B cell (primary cell): Measurements from ENCODE around the gene STRBP. TPM values are rescaled to one million over a fixed set of nuclear protein-coding genes. Genes with fewer than 3 reads are reported as not detected.
A peak's percentile ranks its signal among the peaks of the same experiment; 100 is the strongest.

Experiments used
- ATAC-seq: fragments of 200-7000 bp; cut with Tn5 transposase; one replicate; pipeline ENCODE4 v1.10.0; 2021; ENCODE audit warnings: low read depth, mild to moderate bottlenecking, moderate number of reproducible peaks, moderate library complexity
- CTCF ChIA-PET: fragments of 350-600 bp; sonication (Branson Sonifier 250); formaldehyde crosslinking; loops from one replicate; lab custom pipeline; 2021; ENCODE audit warnings: antibody characterized with exemption, inconsistent platforms; lab: Charles Lee
- POLR2A ChIA-PET: fragments of 350-600 bp; sonication (Branson Sonifier 250); formaldehyde crosslinking; loops from one replicate; lab custom pipeline; 2021; ENCODE audit warnings: antibody characterized with exemption; lab: Charles Lee
- DNase-seq: peaks from one replicate; pipeline ENCODE4 v3.0.0; 2013
- H2AFZ ChIP-seq: 2 replicates; pipeline ENCODE4 v1.6.1; 2012; ENCODE audit warnings: mild to moderate bottlenecking, low read depth, low read length; ENCODE audit not compliant: insufficient read depth, poor library complexity, severe bottlenecking
- H3K27ac ChIP-seq, 2 donors: 1 replicate in 1 of 2; 2 replicates in 1 of 2; pipeline ENCODE4 v1.5.1; 2012 to 2013; ENCODE audit warnings: low read length in 2 of 2, mild to moderate bottlenecking in 2 of 2, moderate library complexity in 1 of 2
- H3K27me3 ChIP-seq, 4 experiments: fragments of 200-600 bp in 1 of 4; sonication (generic) in 1 of 4; replicated peaks in 1 of 4; 1 replicate in 2 of 4; 2 replicates in 2 of 4; pipeline versions ENCODE4 v1.6.1 to v1.7.0; 2013 to 2016; ENCODE audit warnings: low read length in 3 of 4, mild to moderate bottlenecking in 2 of 4, mixed read lengths in 1 of 4, moderate library complexity in 1 of 4; ENCODE audit not compliant: insufficient read depth in 4 of 4, control insufficient read depth in 3 of 4; ENCODE audit errors: control extremely low read depth in 1 of 4
- H3K36me3 ChIP-seq, 2 experiments: replicated peaks in 1 of 2; 1 replicate in 1 of 2; 2 replicates in 1 of 2; pipeline versions ENCODE4 v1.6.1 to v1.7.1; 2013; ENCODE audit warnings: low read length in 1 of 2; ENCODE audit not compliant: insufficient read depth in 2 of 2, control insufficient read depth in 1 of 2; ENCODE audit errors: control extremely low read depth in 1 of 2, extremely low read depth in 1 of 2
- H3K4me1 ChIP-seq, 2 donors: fragments of 200-600 bp in 1 of 2; sonication (generic) in 1 of 2; 1 replicate in 1 of 2; 2 replicates in 1 of 2; pipeline versions ENCODE4 v1.5.1 to v1.6.1; 2013 to 2017; ENCODE audit warnings: low read length in 2 of 2; ENCODE audit not compliant: control insufficient read depth in 2 of 2, insufficient read depth in 2 of 2
- H3K4me2 ChIP-seq: replicated peaks from 2 replicates; pipeline ENCODE3; 2012; ENCODE audit warnings: mild to moderate bottlenecking, low read depth, low read length; ENCODE audit not compliant: poor library complexity, severe bottlenecking
- H3K4me3 ChIP-seq, 5 experiments: fragments of 200-600 bp in 1 of 5; sonication (generic) in 1 of 5; 1 replicate in 3 of 5; 2 replicates in 2 of 5; pipeline versions ENCODE4 v1.5.1 to v1.7.0; 2011 to 2016; ENCODE audit warnings: low read length in 4 of 5, mild to moderate bottlenecking in 4 of 5, low read depth in 2 of 5, control low read depth in 1 of 5, moderate library complexity in 1 of 5; ENCODE audit not compliant: insufficient read depth in 1 of 5; ENCODE audit errors: control extremely low read depth in 1 of 5, extremely low read depth in 1 of 5
- H3K79me2 ChIP-seq: fragments of 200-600 bp; sonication (generic); one replicate; pipeline ENCODE4 v1.6.0; 2016; ENCODE audit warnings: low read length; ENCODE audit not compliant: control insufficient read depth, insufficient read depth
- H3K9ac ChIP-seq: fragments of 200-600 bp; sonication (generic); 2 replicates; pipeline ENCODE4 v1.6.1; 2017; ENCODE audit warnings: mild to moderate bottlenecking, low read length, moderate library complexity
- H3K9me3 ChIP-seq, 3 donors: one replicate each; pipeline versions ENCODE4 v1.6.1 to v1.7.1; 2013; ENCODE audit warnings: low read length in 2 of 3; ENCODE audit not compliant: control insufficient read depth in 2 of 3, insufficient read depth in 1 of 3; ENCODE audit errors: control extremely low read depth in 1 of 3
- H4K20me1 ChIP-seq: 2 replicates; pipeline ENCODE4 v1.6.0; 2012; ENCODE audit warnings: mild to moderate bottlenecking, low read length; ENCODE audit not compliant: insufficient read depth, control insufficient read depth, poor library complexity, severe bottlenecking
- H3K27ac Mint-ChIP-seq: one replicate; pipeline ENCODE4 v1.8.0; 2021; ENCODE audit warnings: mixed read lengths
- H3K27me3 Mint-ChIP-seq: one replicate; pipeline ENCODE4 v1.8.0; 2021; ENCODE audit warnings: mixed read lengths
- H3K4me1 Mint-ChIP-seq: one replicate; pipeline ENCODE4 v1.8.0; 2021; ENCODE audit warnings: mixed read lengths
- H3K4me3 Mint-ChIP-seq: one replicate; pipeline ENCODE4 v1.8.0; 2021; ENCODE audit warnings: mixed read lengths
- H3K9me3 Mint-ChIP-seq: one replicate; pipeline ENCODE4 v1.8.0; 2022; ENCODE audit warnings: mixed read lengths; ENCODE audit not compliant: insufficient read depth
- EZH2 ChIP-seq: IDR thresholded peaks from 2 replicates; pipeline ENCODE4 v1.6.1; 2012; ENCODE audit warnings: borderline replicate concordance, low read depth, mild to moderate bottlenecking, moderate library complexity, low read length; ENCODE audit not compliant: insufficient read depth, poor library complexity, severe bottlenecking
- WGBS: methylation state at CpG from one replicate; pipeline ENCODE4 v1.1.5; 2013; ENCODE audit warnings: missing lambda C conversion rate; ENCODE audit not compliant: insufficient coverage; 5-methylcytosine and 5-hydroxymethylcytosine counted together
- intact Hi-C: fragments of 100-400 bp; cut with micrococcal nuclease; formaldehyde crosslinking; loops from one replicate; pipeline ENCODE4 v1.10.0; 2022
- polyA plus RNA-seq: library from polyadenylated mRNA; depleted of rRNA; stranded (reverse); fragments of >200 nt; gene quantifications from 2 replicates; pipeline ENCODE4 v1.2.3, GENCODE V29; 2012
- total RNA-seq, 2 donors: library from RNA; stranded (reverse); fragments of 120-200 nt in 1 of 2; gene quantifications; 1 replicate in 1 of 2; 2 replicates in 1 of 2; pipeline versions ENCODE4 v1.2.3 to v1.2.4, GENCODE V29; 2013 to 2022
- TF ChIP-seq, protein P1 (sequence below): fragments of 200-600 bp; IDR thresholded peaks from one replicate; pipeline ENCODE4 v1.8.0; 2022; ENCODE audit warnings: antibody characterized with exemption, mild to moderate bottlenecking

STRBP gene
- total and polyA plus RNA-seq, 2 donors (not counting 1 experiment from before 2014, with no cell fraction given) = 39.1 to 189 TPM

GRCh38 chr9:123087359-123087888 lies 181.0 kb downstream of the STRBP start:
- Histone ChIP-seq H3K4me2 (no peak overlapping the region), H3K9me3 (no peaks in the 10 kb centered on the region), H3K79me2 (no peaks in the 10 kb centered on the region), H3K36me3 (peaks cover 1 to 38% of the 10 kb centered on the region in 2 experiments), H3K4me3 (no peak overlapping the region), H2AFZ (no peak overlapping the region), H3K27ac (no peak overlapping the region), H3K4me1 (peaks cover 20 to 32% of the 10 kb centered on the region in 2 donors), H3K27me3 (no peaks in the 10 kb centered on the region), H4K20me1 (no peaks in the 10 kb centered on the region), H3K9ac (no peak overlapping the region)
- WGBS = no CpG with 5 or more reads among the region's 4 CpGs
- ChIA-PET CTCF (interaction anchor here (0.7 to 5.7 kb wide), 2 partner anchors 158 to 262 kb away, joined by 5 to 41 read pairs; no protein-coding TSS in a partner anchor), POLR2A (no interaction called here)
- intact Hi-C loops = no loop called here
- Mint-ChIP-seq H3K9me3 (no peaks in the 10 kb centered on the region), H3K27me3 (no peaks in the 10 kb centered on the region), H3K27ac (peak overlapping the region; percentile 7), H3K4me1 (peaks cover 57% of the 10 kb centered on the region), H3K4me3 (no peak overlapping the region)
- ATAC-seq = no peak
- DNase-seq = no peak
- no peak for TF ChIP-seq EZH2
- TF ChIP-seq, protein P1, sequence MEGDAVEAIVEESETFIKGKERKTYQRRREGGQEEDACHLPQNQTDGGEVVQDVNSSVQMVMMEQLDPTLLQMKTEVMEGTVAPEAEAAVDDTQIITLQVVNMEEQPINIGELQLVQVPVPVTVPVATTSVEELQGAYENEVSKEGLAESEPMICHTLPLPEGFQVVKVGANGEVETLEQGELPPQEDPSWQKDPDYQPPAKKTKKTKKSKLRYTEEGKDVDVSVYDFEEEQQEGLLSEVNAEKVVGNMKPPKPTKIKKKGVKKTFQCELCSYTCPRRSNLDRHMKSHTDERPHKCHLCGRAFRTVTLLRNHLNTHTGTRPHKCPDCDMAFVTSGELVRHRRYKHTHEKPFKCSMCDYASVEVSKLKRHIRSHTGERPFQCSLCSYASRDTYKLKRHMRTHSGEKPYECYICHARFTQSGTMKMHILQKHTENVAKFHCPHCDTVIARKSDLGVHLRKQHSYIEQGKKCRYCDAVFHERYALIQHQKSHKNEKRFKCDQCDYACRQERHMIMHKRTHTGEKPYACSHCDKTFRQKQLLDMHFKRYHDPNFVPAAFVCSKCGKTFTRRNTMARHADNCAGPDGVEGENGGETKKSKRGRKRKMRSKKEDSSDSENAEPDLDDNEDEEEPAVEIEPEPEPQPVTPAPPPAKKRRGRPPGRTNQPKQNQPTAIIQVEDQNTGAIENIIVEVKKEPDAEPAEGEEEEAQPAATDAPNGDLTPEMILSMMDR = no peak

DNA sequence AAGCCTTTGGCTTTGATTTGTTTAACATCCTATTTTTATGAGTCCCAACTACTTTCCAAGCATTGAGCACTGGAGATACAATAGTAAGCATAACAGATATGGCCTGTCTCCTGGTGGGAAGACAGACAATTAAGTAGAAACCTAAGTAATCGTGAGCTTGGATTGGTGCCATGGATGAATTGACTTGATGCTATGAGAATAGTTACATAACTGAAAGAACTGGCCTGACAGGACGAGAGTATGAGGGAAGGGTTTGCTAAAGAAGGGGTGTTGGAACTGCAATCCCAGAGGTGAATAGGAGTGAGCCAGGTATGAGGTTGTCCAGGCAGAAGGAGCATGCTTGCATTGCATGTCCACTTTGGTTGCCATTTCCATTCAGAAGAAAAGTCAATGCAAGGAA lies 182.5 kb downstream of the STRBP start:
- no peaks in the 10 kb centered on the region for H3K79me2 ChIP-seq
- peaks cover 0 to 41% of the 10 kb centered on the region in 2 experiments for H3K36me3 ChIP-seq
- no peaks in the 10 kb centered on the region for H3K27me3 ChIP-seq
- intact Hi-C loops = no loop called here
- Mint-ChIP-seq H3K4me1 (peaks cover 49% of the 10 kb centered on the region), H3K27me3 (no peaks in the 10 kb centered on the region), H3K9me3 (no peaks in the 10 kb centered on the region), H3K4me3 (no peak overlapping the region), H3K27ac (no peak overlapping the region)
- ATAC-seq (no peak), DNase-seq (no peak)
- WGBS = 100% methylated on average over 2 of the region's 2 CpGs
- H3K4me3 ChIP-seq = no peak overlapping the region
- ChIA-PET POLR2A (no interaction called here), CTCF (interaction anchor here (0.8 to 7.0 kb wide), 4 partner anchors 19 to 300 kb away, joined by 3 to 41 read pairs (median 21); no protein-coding TSS in a partner anchor)
- H3K9me3 ChIP-seq = no peaks in the 10 kb centered on the region
- peaks cover 18 to 30% of the 10 kb centered on the region in 2 donors for H3K4me1 ChIP-seq
- no peaks in the 10 kb centered on the region for H4K20me1 ChIP-seq
- H3K9ac ChIP-seq = no peak overlapping the region
- no peak overlapping the region for H2AFZ ChIP-seq
- TF ChIP-seq EZH2 = no peak
- TF ChIP-seq, protein P1 = no peak
- H3K27ac ChIP-seq = no peak overlapping the region
- no peak overlapping the region for H3K4me2 ChIP-seq
